HCT116 (cell line): Measurements from ENCODE around the gene TMEM132D. TPM values are rescaled to one million over a fixed set of nuclear protein-coding genes. Genes with fewer than 3 reads are reported as not detected.

Experiments
- ATAC-seq: fragments of 200-7000 bp; cut with Tn5 transposase; 2 replicates; pipeline ENCODE4 v1.9.1; 2020; ENCODE audit warnings: mild to moderate bottlenecking, moderate library complexity
- BruUV-seq: library from RNA; stranded (reverse); fragments of 400-500 nt; replicated peaks from 2 replicates; lab custom pipeline; 2021; lab: Mats Ljungman, UMichigan
- CTCF ChIA-PET: fragments of 300-600 bp; sonication (Branson Sonifier 250); formaldehyde crosslinking; loops from one replicate; lab custom pipeline; 2021; ENCODE audit warnings: antibody characterized with exemption; lab: Charles Lee
- POLR2A ChIA-PET: fragments of 300-600, 350-600 bp; sonication (Branson Sonifier 250); formaldehyde crosslinking; loops from one replicate; lab custom pipeline; 2021; ENCODE audit warnings: antibody characterized with exemption; lab: Charles Lee
- RAD21 ChIA-PET, 2 experiments: fragments of 300-600 bp; sonication (Branson Sonifier 250); formaldehyde crosslinking; loops; one replicate each; lab custom pipeline; 2023; ENCODE audit warnings: low total read pairs in 2 of 2; ENCODE audit not compliant: uncharacterized antibody in 2 of 2, unreplicated experiment in 2 of 2, low non-redundant PET in 1 of 2; lab: Charles Lee
- DNase-seq: peaks from one replicate; pipeline ENCODE4 v3.0.0-alpha.2; 2010; ENCODE audit warnings: low read depth, low spot score
- H2AFZ ChIP-seq: fragments of 200-600 bp; shearing (Covaris generic), sonication (generic); 2 replicates; pipeline ENCODE4 v1.6.1; 2017; ENCODE audit warnings: low read depth, mixed run types, mixed read lengths, antibody characterized with exemption, low read length; ENCODE audit not compliant: poor library complexity, severe bottlenecking
- H3K27ac ChIP-seq: 2 replicates; pipeline ENCODE4 v1.5.1; 2012; ENCODE audit warnings: low read depth, low read length
- H3K27me3 ChIP-seq: fragments of 200-600 bp; sonication (generic); 2 replicates; pipeline ENCODE4 v1.6.1; 2016; ENCODE audit warnings: mixed run types, low read length, mixed read lengths; ENCODE audit not compliant: insufficient read depth
- H3K36me3 ChIP-seq, 2 experiments: fragments of 200-500 bp in 1 of 2; fragments of 200-600 bp in 1 of 2; sonication (Bioruptor generic) in 1 of 2; sonication (generic) in 1 of 2; 2 replicates each; pipeline versions ENCODE4 v1.5.1 to v1.6.1; 2014 to 2016; ENCODE audit warnings: low read length in 2 of 2, inconsistent platforms in 1 of 2, mixed read lengths in 1 of 2, mixed run types in 1 of 2; ENCODE audit not compliant: insufficient read depth in 2 of 2, control insufficient read depth in 1 of 2
- H3K4me1 ChIP-seq, 2 experiments: fragments of 200-600 bp in 1 of 2; sonication (generic) in 1 of 2; 2 replicates each; pipeline versions ENCODE4 v1.5.1 to v1.6.1; 2012 to 2017; ENCODE audit warnings: low read length in 2 of 2, inconsistent platforms in 1 of 2, mild to moderate bottlenecking in 1 of 2, mixed read lengths in 1 of 2, mixed run types in 1 of 2, moderate library complexity in 1 of 2; ENCODE audit not compliant: insufficient read depth in 2 of 2, control insufficient read depth in 1 of 2
- H3K4me2 ChIP-seq: fragments of 200-600 bp; sonication (generic); 2 replicates; pipeline ENCODE4 v1.6.1; 2017; ENCODE audit warnings: mixed run types, low read length, mixed read lengths
- H3K4me3 ChIP-seq, 2 experiments: fragments of 200-600 bp in 1 of 2; sonication (generic) in 1 of 2; replicated peaks in 1 of 2; 2 replicates each; pipeline ENCODE4 v1.5.1; 2011 to 2016; ENCODE audit warnings: low read length in 2 of 2, control low read depth in 1 of 2, low read depth in 1 of 2, mild to moderate bottlenecking in 1 of 2, mixed read lengths in 1 of 2, mixed run types in 1 of 2
- H3K79me2 ChIP-seq: fragments of 200-600 bp; sonication (generic); 2 replicates; pipeline ENCODE4 v1.6.1; 2017; ENCODE audit warnings: mild to moderate bottlenecking, mixed run types, low read length, moderate library complexity, mixed read lengths; ENCODE audit not compliant: insufficient read depth
- H3K9ac ChIP-seq: fragments of 200-600 bp; sonication (generic); 2 replicates; pipeline ENCODE4 v1.6.1; 2016; ENCODE audit warnings: low read length, mixed read lengths
- H3K9me2 ChIP-seq: fragments of 200-600 bp; sonication (generic), shearing (Covaris generic); 2 replicates; pipeline ENCODE4 v1.6.1; 2017; ENCODE audit warnings: mixed run types, mild to moderate bottlenecking, moderate library complexity; ENCODE audit not compliant: insufficient read depth
- H3K9me3 ChIP-seq, 2 experiments: fragments of 200-500 bp in 1 of 2; fragments of 200-600 bp in 1 of 2; sonication (Bioruptor generic) in 1 of 2; sonication (generic) in 1 of 2; 2 replicates each; pipeline ENCODE4 v1.6.1; 2014 to 2017; ENCODE audit warnings: low read length in 2 of 2, mixed read lengths in 2 of 2, inconsistent platforms in 1 of 2, low read depth in 1 of 2, mild to moderate bottlenecking in 1 of 2, mixed run types in 1 of 2, moderate library complexity in 1 of 2; ENCODE audit not compliant: control insufficient read depth in 1 of 2, insufficient read depth in 1 of 2
- H4K20me1 ChIP-seq: fragments of 200-600 bp; sonication (generic), shearing (Covaris generic); 2 replicates; pipeline ENCODE4 v1.6.1; 2017; ENCODE audit warnings: mixed run types, mild to moderate bottlenecking, moderate library complexity; ENCODE audit not compliant: insufficient read depth
- ATF3 ChIP-seq: IDR thresholded peaks from 2 replicates; pipeline ENCODE4 v1.6.1; 2012
- CEBPB ChIP-seq: IDR thresholded peaks from 2 replicates; pipeline ENCODE4 v1.6.1; 2012; ENCODE audit warnings: low read depth
- EGR1 ChIP-seq: IDR thresholded peaks from 2 replicates; pipeline ENCODE4 v1.6.1; 2012; ENCODE audit warnings: low read depth
- ELF1 ChIP-seq: IDR thresholded peaks from 2 replicates; pipeline ENCODE4 v1.6.1; 2012; ENCODE audit warnings: low read depth, borderline replicate concordance
- EZH2 ChIP-seq: fragments of 200-600 bp; sonication (generic); IDR thresholded peaks from 2 replicates; pipeline ENCODE4 v1.6.1; 2017; ENCODE audit warnings: antibody characterized with exemption, mixed run types
- EZH2phosphoT487 ChIP-seq: fragments of 200-600 bp; IDR thresholded peaks from 2 replicates; pipeline ENCODE4 v1.6.1; 2018; ENCODE audit warnings: antibody characterized with exemption, borderline replicate concordance
- FOSL1 ChIP-seq: IDR thresholded peaks from 2 replicates; pipeline ENCODE4 v1.6.1; 2012; ENCODE audit warnings: low read depth
- JUND ChIP-seq: IDR thresholded peaks from 2 replicates; pipeline ENCODE4 v1.6.1; 2012
- POLR2A ChIP-seq: IDR thresholded peaks from 2 replicates; pipeline ENCODE4 v1.7.0; 2011; ENCODE audit warnings: borderline replicate concordance; ENCODE audit not compliant: insufficient read depth, insufficient read length; ENCODE audit errors: extremely low read depth
- POLR2AphosphoS5 ChIP-seq: IDR thresholded peaks from 2 replicates; pipeline ENCODE4 v1.6.1; 2011; ENCODE audit warnings: mild to moderate bottlenecking, low read depth, low read length, moderate library complexity
- SP1 ChIP-seq: IDR thresholded peaks from 2 replicates; pipeline ENCODE4 v1.6.1; 2012; ENCODE audit warnings: low read depth
- SRF ChIP-seq: IDR thresholded peaks from 2 replicates; pipeline ENCODE4 v1.6.1; 2012; ENCODE audit warnings: low read depth
- TCF7L2 ChIP-seq: IDR thresholded peaks from 2 replicates; pipeline ENCODE4 v1.7.0; 2011; ENCODE audit warnings: borderline replicate concordance, inconsistent platforms; ENCODE audit not compliant: insufficient read depth, insufficient read length; ENCODE audit errors: extremely low read depth
- YY1 ChIP-seq: IDR thresholded peaks from 2 replicates; pipeline ENCODE4 v1.6.1; 2011; ENCODE audit warnings: low read length, low read depth, moderate library complexity, mild to moderate bottlenecking; ENCODE audit not compliant: insufficient replicate concordance; ENCODE audit errors: extremely low read depth
- ZBTB33 ChIP-seq: IDR thresholded peaks from 2 replicates; pipeline ENCODE4 v1.6.1; 2011; ENCODE audit warnings: mild to moderate bottlenecking, low read length, moderate library complexity; ENCODE audit not compliant: insufficient replicate concordance; ENCODE audit errors: extremely low read depth
- ZFX ChIP-seq: fragments of 450-650 bp; IDR thresholded peaks from 2 replicates; pipeline ENCODE4 v1.6.1; 2017
- ZNF274 ChIP-seq: fragments of 200-500 bp; sonication (Bioruptor generic); IDR thresholded peaks from 2 replicates; pipeline ENCODE4 v1.6.1; 2014; ENCODE audit warnings: mild to moderate bottlenecking, low read depth, low read length, inconsistent platforms
- intact Hi-C: fragments of 100-400 bp; cut with micrococcal nuclease; formaldehyde crosslinking; loops from 2 replicates; pipeline ENCODE4 v1.10.0; 2022
- total RNA-seq: library from RNA; stranded (reverse); gene quantifications from one replicate; pipeline ENCODE4 v1.2.1, GENCODE V29; 2021; ENCODE audit not compliant: unreplicated experiment
- TF ChIP-seq, protein P1 (sequence below): IDR thresholded peaks from 2 replicates; pipeline ENCODE4 v1.6.1; 2012

TMEM132D gene
- total RNA-seq, 1 experiment from 2014 or later = not detected

DNA sequence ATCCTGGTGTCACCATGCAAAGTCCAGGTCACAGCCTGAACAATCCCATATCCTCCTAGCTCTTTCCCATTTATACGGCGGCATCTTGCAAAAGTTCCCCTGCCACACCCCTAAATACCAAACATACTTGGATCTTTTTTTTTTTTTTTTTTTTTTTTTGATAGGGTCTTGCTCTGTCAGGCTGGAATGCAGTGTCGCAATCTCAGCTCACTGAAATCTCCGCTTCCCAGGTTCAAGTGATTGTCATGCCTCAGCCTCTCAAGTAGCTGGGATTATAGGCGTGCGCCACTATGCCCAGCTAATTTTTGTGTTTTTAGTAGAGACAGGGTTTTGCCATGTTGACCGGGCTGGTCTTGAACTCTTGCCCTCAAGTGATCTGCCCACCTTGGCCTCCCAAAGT lies 599.3 kb downstream of the TMEM132D start:
- TF ChIP-seq POLR2A = no peak
- no peak for TF ChIP-seq ZFX
- Histone ChIP-seq H3K79me2 (no peaks in the 10 kb centered on the region), H3K9ac (no peak overlapping the region), H3K27me3 (no peaks in the 10 kb centered on the region), H4K20me1 (no peaks in the 10 kb centered on the region), H3K27ac (no peak overlapping the region), H2AFZ (no peak overlapping the region), H3K4me1 (no peaks in the 10 kb centered on the region), H3K36me3 (no peaks in the 10 kb centered on the region), H3K9me2 (no peaks in the 10 kb centered on the region), H3K4me3 (no peak overlapping the region), H3K4me2 (no peak overlapping the region), H3K9me3 (peaks cover 0 to 16% of the 10 kb centered on the region in 2 experiments; a peak in 2 of 4 replicates)
- no peak for ATAC-seq
- POLR2A ChIA-PET = no interaction called here
- intact Hi-C loops = no loop called here
- RAD21 ChIA-PET = interaction anchor here in 1 of 2 experiments (0.7 kb wide), 1 partner anchor 58 kb away, joined by 5 read pairs; no protein-coding TSS in a partner anchor
- no peak for DNase-seq
- CTCF ChIA-PET = no interaction called here
- BruUV-seq = no TSS peak

DNA sequence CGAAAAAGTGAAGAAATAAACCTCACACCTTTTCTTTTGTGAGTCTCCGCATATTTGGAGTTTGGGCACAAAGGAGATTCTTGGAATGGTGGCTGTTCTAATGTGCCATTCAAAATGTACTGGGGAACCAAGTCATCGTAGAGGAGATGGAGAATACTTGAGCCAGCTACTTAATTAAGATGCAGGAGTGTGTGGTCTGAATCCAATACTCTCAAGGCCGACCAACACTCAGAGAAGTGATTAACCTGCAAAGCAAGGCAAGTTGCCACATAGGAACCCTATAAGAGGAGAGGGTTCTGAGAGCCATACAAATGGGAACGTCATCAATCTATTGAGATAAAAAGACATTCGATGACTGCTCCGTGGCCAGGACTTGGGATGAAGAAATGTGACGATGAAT lies 603.8 kb downstream of the TMEM132D start:
- ChIA-PET CTCF (no interaction called here), RAD21 (no interaction called here), POLR2A (no interaction called here)
- H2AFZ ChIP-seq = no peak overlapping the region
- no peaks in the 10 kb centered on the region for H3K36me3 ChIP-seq
- H4K20me1 ChIP-seq = no peaks in the 10 kb centered on the region
- ATAC-seq = no peak
- intact Hi-C loops = no loop called here
- no peaks in the 10 kb centered on the region for H3K9me2 ChIP-seq
- no peak overlapping the region for H3K27ac ChIP-seq
- H3K27me3 ChIP-seq = no peaks in the 10 kb centered on the region
- peaks cover 10% of the 10 kb centered on the region in 2 experiments; a peak in 2 of 4 replicates for H3K9me3 ChIP-seq
- H3K4me2 ChIP-seq = no peak overlapping the region
- H3K9ac ChIP-seq = no peak overlapping the region
- no peak overlapping the region for H3K4me3 ChIP-seq
- BruUV-seq = no TSS peak
- no peaks in the 10 kb centered on the region for H3K4me1 ChIP-seq
- no peak for DNase-seq
- no peaks in the 10 kb centered on the region for H3K79me2 ChIP-seq
- TF ChIP-seq ZBTB33 (no peak), TCF7L2 (no peak), ZNF274 (no peak), JUND (no peak), EZH2phosphoT487 (no peak), POLR2A (no peak), ATF3 (no peak), FOSL1 (no peak), SRF (no peak), CEBPB (no peak), YY1 (no peak), EZH2 (no peak), EGR1 (no peak), ELF1 (no peak), ZFX (no peak), POLR2AphosphoS5 (no peak), SP1 (no peak)
- TF ChIP-seq, protein P1, sequence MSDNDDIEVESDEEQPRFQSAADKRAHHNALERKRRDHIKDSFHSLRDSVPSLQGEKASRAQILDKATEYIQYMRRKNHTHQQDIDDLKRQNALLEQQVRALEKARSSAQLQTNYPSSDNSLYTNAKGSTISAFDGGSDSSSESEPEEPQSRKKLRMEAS = no peak
